Spinal cord (tissue), 10 donors: ENCODE results near the gene F7. TPM values are rescaled to one million over a fixed set of nuclear protein-coding genes. Genes with fewer than 3 reads are reported as not detected.

ENCODE experiments used
- DNase-seq, 6 donors: peaks; one replicate each; pipeline versions ENCODE4 v3.0.0 to v3.0.0-alpha.2; 2013 to 2015; ENCODE audit warnings: low spot score in 6 of 6, low read depth in 4 of 6
- H3K27ac ChIP-seq: one replicate; pipeline ENCODE4 v1.5.1; 2013; ENCODE audit warnings: low read depth, low read length, control low read depth
- H3K27me3 ChIP-seq: one replicate; pipeline ENCODE4 v1.6.1; 2013; ENCODE audit warnings: low read length; ENCODE audit not compliant: control insufficient read depth, insufficient read depth
- H3K36me3 ChIP-seq: one replicate; pipeline ENCODE4 v1.6.1; 2013; ENCODE audit warnings: low read length; ENCODE audit not compliant: control insufficient read depth, insufficient read depth
- H3K4me1 ChIP-seq: one replicate; pipeline ENCODE4 v1.6.1; 2013; ENCODE audit warnings: low read length; ENCODE audit not compliant: control insufficient read depth, insufficient read depth
- H3K4me3 ChIP-seq: one replicate; pipeline ENCODE4 v1.5.1; 2013; ENCODE audit warnings: low read depth, low read length, control low read depth
- H3K9me3 ChIP-seq: one replicate; pipeline ENCODE4 v1.6.1; 2013; ENCODE audit warnings: low read length; ENCODE audit not compliant: control insufficient read depth, insufficient read depth
- WGBS: methylation state at CpG from one replicate; pipeline ENCODE4 v1.1.5; 2013; ENCODE audit warnings: missing lambda C conversion rate; ENCODE audit not compliant: insufficient coverage; 5-methylcytosine and 5-hydroxymethylcytosine counted together
- polyA plus RNA-seq, 2 donors: library from polyadenylated mRNA; unstranded; fragments of 120-200 nt; gene quantifications; one replicate each; pipeline ENCODE4 v1.2.1, GENCODE V29; 2013; ENCODE audit not compliant: insufficient read length in 2 of 2
- total RNA-seq, 2 donors: library from RNA; depleted of rRNA in 1 of 2; stranded (reverse); fragments of 120-200 nt in 1 of 2; fragments of >200 nt in 1 of 2; gene quantifications; one replicate each; pipeline versions ENCODE4 v1.2.3 to v1.2.4, GENCODE V29; 2013 to 2014
- donor health status: healthy.

F7 gene
- total and polyA plus RNA-seq, 4 donors: 0.40 to 3.3 (median 2.4) TPM

DNA sequence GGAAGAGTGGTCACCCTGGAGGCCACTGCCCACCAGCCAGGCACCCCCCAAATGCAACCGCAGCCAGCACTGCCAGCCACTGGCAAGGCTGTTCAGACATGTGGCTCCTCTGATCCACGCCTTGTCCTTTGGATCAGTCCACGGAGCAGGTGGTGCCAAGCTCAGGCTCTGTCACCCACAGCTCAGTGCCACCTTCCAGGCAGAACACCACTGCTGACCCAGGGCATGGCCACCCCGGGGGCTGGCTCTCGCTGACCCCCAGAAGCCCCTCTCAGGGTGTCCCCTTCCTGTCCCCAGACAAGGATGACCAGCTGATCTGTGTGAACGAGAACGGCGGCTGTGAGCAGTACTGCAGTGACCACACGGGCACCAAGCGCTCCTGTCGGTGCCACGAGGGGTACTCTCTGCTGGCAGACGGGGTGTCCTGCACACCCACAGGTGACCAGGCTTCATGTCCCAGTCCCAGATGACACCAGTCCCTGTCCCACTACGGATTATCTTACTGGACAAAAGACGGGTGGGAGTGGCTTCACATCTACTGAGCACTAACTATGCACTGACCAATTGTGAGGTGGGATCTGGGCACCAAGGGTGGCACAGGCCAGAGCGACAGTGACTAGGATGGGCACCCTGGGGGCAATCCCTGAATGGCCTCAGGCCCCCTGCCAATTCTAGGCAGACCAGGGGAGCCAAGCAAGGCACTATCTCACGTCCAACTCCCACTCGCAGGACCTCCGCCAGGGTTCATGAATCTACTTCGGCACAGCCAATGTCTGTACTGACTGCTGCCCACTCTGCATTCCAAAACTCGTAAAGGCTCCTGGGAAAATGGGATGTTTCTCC, 10.0 kb downstream of the F7 start:
- peaks cover 2% of the 10 kb centered on the region for H3K36me3 ChIP-seq
- H3K27ac ChIP-seq: no peak overlapping the region
- H3K27me3 ChIP-seq: peaks cover 6% of the 10 kb centered on the region
- 88% methylated on average over 21 of the region's 21 CpGs for whole genome bisulfite sequencing
- DNase-seq: no peak
- peaks cover 5% of the 10 kb centered on the region for H3K4me1 ChIP-seq
- no peaks in the 10 kb centered on the region for H3K9me3 ChIP-seq
- no peak overlapping the region for H3K4me3 ChIP-seq

DNA sequence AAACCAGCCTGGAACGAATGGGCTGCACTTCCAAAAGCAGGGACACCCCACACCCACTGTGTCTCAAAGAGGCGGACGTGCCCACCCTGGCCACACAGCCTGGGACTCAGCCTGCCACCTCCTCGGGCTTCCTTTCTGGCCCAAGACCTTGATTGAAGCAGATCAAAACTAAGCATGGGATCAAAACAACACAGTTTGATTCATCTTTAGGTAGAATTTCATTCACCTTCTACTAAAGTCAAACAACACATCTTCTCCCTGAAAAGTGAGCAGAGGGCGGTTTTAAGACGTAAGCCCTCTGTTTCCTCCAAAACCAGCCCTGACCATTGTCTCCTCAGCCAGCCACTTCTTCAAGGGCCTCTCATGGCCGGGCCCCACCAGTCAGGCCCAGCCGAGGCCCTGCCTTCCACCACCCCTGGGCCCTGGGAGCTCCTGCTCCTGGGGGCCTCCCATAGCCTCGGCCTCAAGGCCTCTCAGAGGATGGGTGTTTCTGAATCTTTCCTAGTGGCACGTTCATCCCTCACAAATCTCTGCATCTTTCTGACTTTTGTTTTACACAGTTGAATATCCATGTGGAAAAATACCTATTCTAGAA, 10.7 kb downstream of the F7 start:
- H3K4me3 ChIP-seq: no peak overlapping the region
- DNase-seq: no peak
- H3K36me3 ChIP-seq: peaks cover 2% of the 10 kb centered on the region
- no peaks in the 10 kb centered on the region for H3K27me3 ChIP-seq
- H3K9me3 ChIP-seq: no peaks in the 10 kb centered on the region
- 88% methylated on average over 8 of the region's 10 CpGs for WGBS
- H3K4me1 ChIP-seq: no peaks in the 10 kb centered on the region
- H3K27ac ChIP-seq: no peak overlapping the region

DNA sequence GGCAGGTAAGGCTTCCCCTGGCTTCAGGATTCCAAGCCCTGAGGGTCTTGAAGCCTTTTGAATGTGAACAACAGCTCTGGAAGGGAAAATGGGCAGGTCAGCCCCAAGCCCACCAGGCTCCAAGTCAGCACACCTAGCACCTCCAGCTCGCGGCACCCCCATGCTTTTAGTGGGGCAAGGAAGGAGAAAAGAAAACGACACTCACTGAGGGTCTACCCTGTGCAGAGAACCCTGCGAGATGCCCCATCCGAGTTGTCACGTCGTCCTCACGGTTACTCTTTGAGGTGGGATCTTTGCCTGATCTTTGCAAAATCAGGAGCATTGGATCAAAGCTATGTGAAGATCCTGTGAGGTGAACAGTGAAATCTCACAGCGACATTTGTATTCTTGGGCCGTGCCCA, 11.3 kb downstream of the F7 start:
- no peak overlapping the region for H3K4me3 ChIP-seq
- H3K4me1 ChIP-seq: no peaks in the 10 kb centered on the region
- no peak for DNase-seq
- WGBS: 86% methylated on average over 8 of the region's 10 CpGs
- H3K27me3 ChIP-seq: no peaks in the 10 kb centered on the region
- H3K9me3 ChIP-seq: no peaks in the 10 kb centered on the region
- H3K27ac ChIP-seq: no peak overlapping the region
- peaks cover 2% of the 10 kb centered on the region for H3K36me3 ChIP-seq

DNA sequence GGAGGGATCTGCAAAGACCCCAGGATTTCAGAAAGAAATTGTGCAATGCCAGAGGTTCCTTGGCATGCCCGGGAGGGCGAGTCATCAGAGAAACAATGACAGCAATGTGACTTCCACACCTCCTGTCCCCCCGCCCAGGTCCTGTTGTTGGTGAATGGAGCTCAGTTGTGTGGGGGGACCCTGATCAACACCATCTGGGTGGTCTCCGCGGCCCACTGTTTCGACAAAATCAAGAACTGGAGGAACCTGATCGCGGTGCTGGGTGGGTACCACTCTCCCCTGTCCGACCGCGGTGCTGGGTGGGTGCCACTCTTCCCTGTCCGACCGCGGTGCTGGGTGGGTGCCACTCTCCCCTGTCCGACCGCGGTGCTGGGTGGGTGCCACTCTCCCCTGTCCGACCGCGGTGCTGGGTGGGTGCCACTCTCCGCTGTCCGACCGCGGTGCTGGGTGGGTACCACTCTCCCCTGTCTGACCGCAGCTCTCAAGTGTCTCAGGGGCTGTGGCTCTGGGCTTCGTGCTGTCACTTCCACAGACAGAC, 11.8 kb downstream of the F7 start:
- no peaks in the 10 kb centered on the region for H3K9me3 ChIP-seq
- no peak overlapping the region for H3K4me3 ChIP-seq
- H3K27me3 ChIP-seq: no peaks in the 10 kb centered on the region
- 94% methylated on average over 23 of the region's 26 CpGs for WGBS
- H3K27ac ChIP-seq: no peak overlapping the region
- peaks cover 2% of the 10 kb centered on the region for H3K36me3 ChIP-seq
- no peak for DNase-seq
- peaks cover under 1% of the 10 kb centered on the region for H3K4me1 ChIP-seq

DNA sequence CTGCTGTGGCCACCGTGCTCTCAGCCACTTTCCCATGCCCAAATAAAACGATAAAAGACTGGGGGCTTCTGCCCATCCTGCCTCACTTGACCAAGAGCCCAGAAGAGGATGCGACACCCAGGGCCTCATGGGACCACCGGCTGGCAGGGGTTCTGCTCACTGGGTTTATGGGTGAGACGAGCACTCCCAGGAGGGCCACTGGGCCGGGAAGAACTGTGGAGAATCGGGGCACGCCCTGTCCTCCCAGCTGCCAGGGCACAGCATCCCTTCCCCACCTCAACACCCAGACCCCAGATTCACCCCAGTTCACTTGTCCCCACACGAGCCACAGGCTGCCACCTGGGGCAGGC, 12.3 kb downstream of the F7 start:
- Histone ChIP-seq H3K27ac (no peak overlapping the region), H3K4me1 (peaks cover 6% of the 10 kb centered on the region), H3K9me3 (no peaks in the 10 kb centered on the region), H3K36me3 (peaks cover 2% of the 10 kb centered on the region), H3K4me3 (no peak overlapping the region), H3K27me3 (no peaks in the 10 kb centered on the region)
- WGBS: 90% methylated on average over 8 of the region's 9 CpGs
- DNase-seq: no peak

DNA sequence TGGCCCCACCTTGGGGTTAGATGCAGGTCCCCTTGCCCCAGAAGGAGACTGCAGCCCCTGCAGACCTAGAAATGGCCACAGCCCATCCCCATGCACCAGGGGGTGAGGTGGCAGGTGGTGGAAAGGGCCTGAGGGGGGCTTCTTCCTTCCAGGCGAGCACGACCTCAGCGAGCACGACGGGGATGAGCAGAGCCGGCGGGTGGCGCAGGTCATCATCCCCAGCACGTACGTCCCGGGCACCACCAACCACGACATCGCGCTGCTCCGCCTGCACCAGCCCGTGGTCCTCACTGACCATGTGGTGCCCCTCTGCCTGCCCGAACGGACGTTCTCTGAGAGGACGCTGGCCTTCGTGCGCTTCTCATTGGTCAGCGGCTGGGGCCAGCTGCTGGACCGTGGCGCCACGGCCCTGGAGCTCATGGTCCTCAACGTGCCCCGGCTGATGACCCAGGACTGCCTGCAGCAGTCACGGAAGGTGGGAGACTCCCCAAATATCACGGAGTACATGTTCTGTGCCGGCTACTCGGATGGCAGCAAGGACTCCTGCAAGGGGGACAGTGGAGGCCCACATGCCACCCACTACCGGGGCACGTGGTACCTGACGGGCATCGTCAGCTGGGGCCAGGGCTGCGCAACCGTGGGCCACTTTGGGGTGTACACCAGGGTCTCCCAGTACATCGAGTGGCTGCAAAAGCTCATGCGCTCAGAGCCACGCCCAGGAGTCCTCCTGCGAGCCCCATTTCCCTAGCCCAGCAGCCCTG, 12.8 kb downstream of the F7 start:
- H3K27me3 ChIP-seq: no peaks in the 10 kb centered on the region
- WGBS: 91% methylated on average over 38 of the region's 42 CpGs
- H3K36me3 ChIP-seq: peaks cover 2% of the 10 kb centered on the region
- peaks cover 11% of the 10 kb centered on the region for H3K4me1 ChIP-seq
- DNase-seq: no peak
- H3K4me3 ChIP-seq: no peak overlapping the region
- H3K27ac ChIP-seq: no peak overlapping the region
- H3K9me3 ChIP-seq: no peaks in the 10 kb centered on the region

DNA sequence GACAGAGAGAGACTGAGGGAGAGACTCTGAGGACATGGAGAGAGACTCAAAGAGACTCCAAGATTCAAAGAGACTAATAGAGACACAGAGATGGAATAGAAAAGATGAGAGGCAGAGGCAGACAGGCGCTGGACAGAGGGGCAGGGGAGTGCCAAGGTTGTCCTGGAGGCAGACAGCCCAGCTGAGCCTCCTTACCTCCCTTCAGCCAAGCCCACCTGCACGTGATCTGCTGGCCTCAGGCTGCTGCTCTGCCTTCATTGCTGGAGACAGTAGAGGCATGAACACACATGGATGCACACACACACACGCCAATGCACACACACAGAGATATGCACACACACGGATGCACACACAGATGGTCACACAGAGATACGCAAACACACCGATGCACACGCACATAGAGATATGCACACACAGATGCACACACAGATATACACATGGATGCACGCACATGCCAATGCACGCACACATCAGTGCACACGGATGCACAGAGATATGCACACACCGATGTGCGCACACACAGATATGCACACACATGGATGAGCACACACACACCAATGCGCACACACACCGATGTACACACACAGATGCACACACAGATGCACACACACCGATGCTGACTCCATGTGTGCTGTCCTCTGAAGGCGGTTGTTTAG, 13.7 kb downstream of the F7 start:
- WGBS: 87% methylated on average over 16 of the region's 16 CpGs
- peaks cover 2% of the 10 kb centered on the region for H3K36me3 ChIP-seq
- no peak overlapping the region for H3K27ac ChIP-seq
- H3K9me3 ChIP-seq: no peaks in the 10 kb centered on the region
- peaks cover 11% of the 10 kb centered on the region for H3K4me1 ChIP-seq
- no peaks in the 10 kb centered on the region for H3K27me3 ChIP-seq
- no peak overlapping the region for H3K4me3 ChIP-seq
- no peak for DNase-seq

DNA sequence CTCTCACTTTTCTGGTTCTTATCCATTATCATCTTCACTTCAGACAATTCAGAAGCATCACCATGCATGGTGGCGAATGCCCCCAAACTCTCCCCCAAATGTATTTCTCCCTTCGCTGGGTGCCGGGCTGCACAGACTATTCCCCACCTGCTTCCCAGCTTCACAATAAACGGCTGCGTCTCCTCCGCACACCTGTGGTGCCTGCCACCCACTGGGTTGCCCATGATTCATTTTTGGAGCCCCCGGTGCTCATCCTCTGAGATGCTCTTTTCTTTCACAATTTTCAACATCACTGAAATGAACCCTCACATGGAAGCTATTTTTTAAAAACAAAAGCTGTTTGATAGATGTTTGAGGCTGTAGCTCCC, 14.2 kb downstream of the F7 start:
- Histone ChIP-seq H3K9me3 (no peaks in the 10 kb centered on the region), H3K36me3 (peaks cover 2% of the 10 kb centered on the region), H3K4me3 (no peak overlapping the region), H3K27ac (no peak overlapping the region), H3K27me3 (no peaks in the 10 kb centered on the region), H3K4me1 (peaks cover 11% of the 10 kb centered on the region)
- 66% methylated on average over 6 of the region's 7 CpGs for WGBS
- DNase-seq: no peak
